Suprapubic skin (tissue), 4 donors: Measurements from ENCODE around the gene TMEM91.
"Not testable (repeated sequence)": the region's sequence is repeated elsewhere in the genome, so short reads cannot be mapped to it uniquely, and the experiment has no call there.

ENCODE experiments used
- EP300 ChIP-seq: sonication (generic); formaldehyde crosslinking; IDR thresholded peaks from one replicate; pipeline ENCODE4 v1.6.1; 2017; ENCODE audit warnings: antibody characterized with exemption
- POLR2A ChIP-seq, 2 donors: fragments of 450-650 bp; IDR thresholded peaks; one replicate each; pipeline ENCODE4 v1.6.1; 2017; ENCODE audit warnings: antibody characterized with exemption in 2 of 2, mild to moderate bottlenecking in 2 of 2, moderate library complexity in 2 of 2
- POLR2AphosphoS5 ChIP-seq, 3 donors: sonication (generic); formaldehyde crosslinking; IDR thresholded peaks; one replicate each; pipeline ENCODE4 v1.6.1; 2017; ENCODE audit warnings: antibody characterized with exemption in 3 of 3
- TF ChIP-seq, protein P1 (sequence below), 2 donors: fragments of 200-600 bp in 1 of 2; fragments of 450-650 bp in 1 of 2; sonication (generic) in 1 of 2; IDR thresholded peaks; one replicate each; pipeline ENCODE4 v1.5.1; 2016 to 2019; ENCODE audit warnings: antibody characterized with exemption in 2 of 2, mild to moderate bottlenecking in 1 of 2, moderate library complexity in 1 of 2

DNA sequence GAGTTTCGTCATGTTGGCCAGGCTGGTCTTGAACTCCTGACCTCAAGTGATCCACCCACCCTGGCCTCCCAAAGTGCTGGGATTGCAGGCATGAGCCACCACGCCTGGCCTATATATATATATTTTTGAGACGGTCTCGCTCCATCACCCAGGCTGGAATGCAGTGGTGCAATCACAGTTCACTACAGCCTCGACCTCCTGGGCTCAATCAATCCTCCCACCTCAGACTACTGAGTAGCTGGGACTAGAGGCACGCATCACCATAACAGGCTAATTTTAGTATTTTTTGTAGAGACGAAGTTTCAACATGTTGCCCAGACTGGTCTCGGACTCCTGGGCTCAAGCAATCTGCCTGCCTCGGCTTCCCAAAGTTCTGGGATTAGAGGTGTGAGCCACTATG lies 29.4 kb upstream of the TMEM91 start:
- TF ChIP-seq, protein P1, sequence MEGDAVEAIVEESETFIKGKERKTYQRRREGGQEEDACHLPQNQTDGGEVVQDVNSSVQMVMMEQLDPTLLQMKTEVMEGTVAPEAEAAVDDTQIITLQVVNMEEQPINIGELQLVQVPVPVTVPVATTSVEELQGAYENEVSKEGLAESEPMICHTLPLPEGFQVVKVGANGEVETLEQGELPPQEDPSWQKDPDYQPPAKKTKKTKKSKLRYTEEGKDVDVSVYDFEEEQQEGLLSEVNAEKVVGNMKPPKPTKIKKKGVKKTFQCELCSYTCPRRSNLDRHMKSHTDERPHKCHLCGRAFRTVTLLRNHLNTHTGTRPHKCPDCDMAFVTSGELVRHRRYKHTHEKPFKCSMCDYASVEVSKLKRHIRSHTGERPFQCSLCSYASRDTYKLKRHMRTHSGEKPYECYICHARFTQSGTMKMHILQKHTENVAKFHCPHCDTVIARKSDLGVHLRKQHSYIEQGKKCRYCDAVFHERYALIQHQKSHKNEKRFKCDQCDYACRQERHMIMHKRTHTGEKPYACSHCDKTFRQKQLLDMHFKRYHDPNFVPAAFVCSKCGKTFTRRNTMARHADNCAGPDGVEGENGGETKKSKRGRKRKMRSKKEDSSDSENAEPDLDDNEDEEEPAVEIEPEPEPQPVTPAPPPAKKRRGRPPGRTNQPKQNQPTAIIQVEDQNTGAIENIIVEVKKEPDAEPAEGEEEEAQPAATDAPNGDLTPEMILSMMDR (IDR thresholded peaks at IDR 0.05) = not testable (repeated sequence)
- TF ChIP-seq POLR2A (IDR thresholded peaks at IDR 0.05); EP300; POLR2AphosphoS5 (IDR thresholded peaks at IDR 0.05): not testable (repeated sequence)
